WTC11 (cell line): ENCODE results near the gene ARHGAP6. TPM values are rescaled to one million over a fixed set of nuclear protein-coding genes. Genes with fewer than 3 reads are reported as not detected.

ENCODE experiments used
- ATAC-seq: fragments of 200-7000 bp; cut with Tn5 transposase; 2 replicates; pipeline ENCODE4 v1.10.0; 2021; ENCODE audit warnings: mild to moderate bottlenecking, moderate library complexity
- CTCF ChIA-PET: fragments of 300-600 bp; sonication (Branson Sonifier 250); formaldehyde crosslinking; loops from one replicate; lab custom pipeline; 2021; ENCODE audit warnings: antibody characterized with exemption; lab: Charles Lee
- POLR2A ChIA-PET: fragments of 350-600 bp; sonication (Branson Sonifier 250); formaldehyde crosslinking; loops from one replicate; lab custom pipeline; 2021; ENCODE audit warnings: antibody characterized with exemption; lab: Charles Lee
- DNase-seq: peaks from one replicate; pipeline ENCODE4 v3.0.0; 2021; ENCODE audit warnings: low spot score
- H3K27ac Mint-ChIP-seq: 2 replicates; pipeline ENCODE4 v1.8.0; 2021; ENCODE audit warnings: mixed read lengths
- H3K27me3 Mint-ChIP-seq: 2 replicates; pipeline ENCODE4 v1.8.0; 2021; ENCODE audit warnings: low read depth, mild to moderate bottlenecking, moderate library complexity, mixed read lengths
- H3K36me3 Mint-ChIP-seq: 2 replicates; pipeline ENCODE4 v1.8.0; 2021; ENCODE audit warnings: mixed read lengths
- H3K4me1 Mint-ChIP-seq: 2 replicates; pipeline ENCODE4 v1.8.0; 2022; ENCODE audit warnings: mixed read lengths
- H3K4me3 Mint-ChIP-seq: 2 replicates; pipeline ENCODE4 v1.8.0; 2021; ENCODE audit warnings: mild to moderate bottlenecking, moderate library complexity, mixed read lengths
- H3K9me3 Mint-ChIP-seq: 2 replicates; pipeline ENCODE4 v1.8.0; 2021; ENCODE audit warnings: mixed read lengths
- AR ChIP-seq: fragments of 250-450 bp; sonication (Bioruptor Pico); IDR thresholded peaks from 2 replicates; pipeline ENCODE4 v1.9.0; 2021; ENCODE audit warnings: mild to moderate bottlenecking
- CDX4 ChIP-seq: fragments of 250-450 bp; sonication (Bioruptor Pico); IDR thresholded peaks from 2 replicates; pipeline ENCODE4 v1.9.0; 2021; ENCODE audit warnings: moderate library complexity, mild to moderate bottlenecking, inconsistent platforms, borderline replicate concordance
- CTCF ChIP-seq: fragments of 200-600 bp; IDR thresholded peaks from 2 replicates; pipeline ENCODE4 v1.8.0; 2022; ENCODE audit warnings: antibody characterized with exemption
- EMX1 ChIP-seq: fragments of 250-450 bp; sonication (Bioruptor Pico); IDR thresholded peaks from 2 replicates; pipeline ENCODE4 v1.8.0; 2021; ENCODE audit warnings: mild to moderate bottlenecking
- GABPB1 ChIP-seq: sonication (generic); formaldehyde crosslinking; IDR thresholded peaks from 2 replicates; pipeline ENCODE4 v1.8.1; 2023; ENCODE audit warnings: mild to moderate bottlenecking, missing genetic modification reagents
- JAZF1 ChIP-seq: fragments of 250-450 bp; sonication (Bioruptor Pico); IDR thresholded peaks from 2 replicates; pipeline ENCODE4 v1.9.0; 2021; ENCODE audit warnings: moderate library complexity, mild to moderate bottlenecking, inconsistent platforms
- NFATC4 ChIP-seq: fragments of 250-450 bp; sonication (Bioruptor Pico); IDR thresholded peaks from 2 replicates; pipeline ENCODE4 v1.9.0; 2021; ENCODE audit warnings: mild to moderate bottlenecking
- NR1H2 ChIP-seq: sonication (generic); formaldehyde crosslinking; IDR thresholded peaks from 2 replicates; pipeline ENCODE4 v1.9.0; 2021; ENCODE audit warnings: mild to moderate bottlenecking, moderate library complexity, missing genetic modification reagents
- SP1 ChIP-seq: sonication (generic); formaldehyde crosslinking; conservative IDR thresholded peaks from 2 replicates; pipeline ENCODE4 v1.8.1; 2022; ENCODE audit warnings: missing genetic modification reagents
- TP53 ChIP-seq: sonication (generic); formaldehyde crosslinking; IDR thresholded peaks from 2 replicates; pipeline ENCODE4 v1.8.1; 2023; ENCODE audit warnings: mild to moderate bottlenecking, missing genetic modification reagents
- USF1 ChIP-seq: sonication (generic); formaldehyde crosslinking; IDR thresholded peaks from 2 replicates; pipeline ENCODE4 v1.8.0; 2022; ENCODE audit warnings: mild to moderate bottlenecking, missing genetic modification reagents
- ZNF219 ChIP-seq: sonication (generic); formaldehyde crosslinking; IDR thresholded peaks from 2 replicates; pipeline ENCODE4 v1.8.0; 2023; ENCODE audit warnings: missing genetic modification reagents, mild to moderate bottlenecking, borderline replicate concordance
- ZNF512 ChIP-seq: sonication (generic); formaldehyde crosslinking; IDR thresholded peaks from 2 replicates; pipeline ENCODE4 v1.8.1; 2022; ENCODE audit warnings: missing genetic modification reagents, borderline replicate concordance
- total RNA-seq: library from RNA; stranded (reverse); gene quantifications from 3 replicates; pipeline ENCODE4 v1.2.3, GENCODE V29; 2021
- TF ChIP-seq, protein P1 (sequence below): sonication (generic); formaldehyde crosslinking; IDR thresholded peaks from 2 replicates; pipeline ENCODE4 v1.8.0; 2022; ENCODE audit warnings: mild to moderate bottlenecking, missing genetic modification reagents
- TF ChIP-seq, protein P2 (sequence below): sonication (generic); formaldehyde crosslinking; IDR thresholded peaks from 2 replicates; pipeline ENCODE4 v1.8.0; 2022; ENCODE audit warnings: missing genetic modification reagents
- TF ChIP-seq, protein P3 (sequence below): sonication (generic); formaldehyde crosslinking; conservative IDR thresholded peaks from 2 replicates; pipeline ENCODE4 v1.8.1; 2023; ENCODE audit warnings: mild to moderate bottlenecking, low read depth, missing genetic modification reagents, moderate library complexity
- TF ChIP-seq, protein P4 (sequence below): sonication (generic); formaldehyde crosslinking; IDR thresholded peaks from 2 replicates; pipeline ENCODE4 v1.8.0; 2023; ENCODE audit warnings: mild to moderate bottlenecking, missing genetic modification reagents

The ARHGAP6 gene
- total RNA-seq, 1 experiment from 2014 or later, result 1.0 TPM

DNA sequence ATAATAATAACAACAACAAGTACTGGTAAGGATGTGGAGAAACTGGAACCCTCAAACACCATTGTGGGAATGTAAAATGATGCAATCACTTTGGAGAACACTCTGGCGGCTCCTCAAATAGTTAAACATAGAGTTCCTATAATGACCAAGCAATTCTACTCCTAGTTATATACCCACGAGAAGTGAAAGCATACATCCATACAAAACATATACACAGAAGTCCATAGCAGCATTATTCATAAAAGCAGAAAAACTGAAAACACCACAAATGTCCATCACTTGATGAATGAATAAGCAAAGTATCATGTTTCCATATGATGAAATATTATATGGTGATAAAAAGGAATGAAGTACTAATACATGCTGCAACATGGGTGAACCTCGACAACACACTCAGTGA is 255.8 kb downstream of the ARHGAP6 start:
- H3K9me3 Mint-ChIP-seq, result no peaks in the 10 kb centered on the region
- no peaks in the 10 kb centered on the region for H3K4me1 Mint-ChIP-seq
- H3K4me3 Mint-ChIP-seq, result no peak overlapping the region
- DNase-seq (no peak), ATAC-seq (no peak)
- POLR2A ChIA-PET, result no interaction called here
- TF ChIP-seq NR1H2 (no peak), EMX1 (CRISPR knock-in tag) (no peak), CTCF (no peak)
- H3K36me3 Mint-ChIP-seq, result no peaks in the 10 kb centered on the region
- no peaks in the 10 kb centered on the region for H3K27me3 Mint-ChIP-seq
- CTCF ChIA-PET, result no interaction called here
- no peak overlapping the region for H3K27ac Mint-ChIP-seq

DNA sequence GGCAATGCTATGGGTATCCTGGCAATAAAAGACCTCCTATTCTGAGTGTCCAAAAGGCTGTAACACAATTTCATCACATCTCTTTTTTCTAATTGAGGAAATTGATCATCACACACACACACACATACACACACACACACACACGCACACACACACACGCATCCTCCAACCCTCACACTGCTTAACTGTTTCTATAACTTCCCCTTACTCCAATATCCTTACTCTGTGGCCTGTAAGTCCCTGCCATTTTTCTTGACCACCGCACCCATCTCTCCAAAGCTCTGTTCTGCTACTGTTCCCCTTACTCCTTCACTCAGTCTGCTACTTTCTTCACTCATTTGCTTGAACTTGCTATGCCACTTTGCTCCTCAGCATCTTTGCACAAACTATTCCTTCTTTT is 256.9 kb downstream of the ARHGAP6 start:
- no peaks in the 10 kb centered on the region for H3K4me1 Mint-ChIP-seq
- H3K27ac Mint-ChIP-seq, result no peak overlapping the region
- ChIA-PET CTCF (no interaction called here), POLR2A (no interaction called here)
- no peaks in the 10 kb centered on the region for H3K36me3 Mint-ChIP-seq
- H3K9me3 Mint-ChIP-seq, result no peaks in the 10 kb centered on the region
- H3K27me3 Mint-ChIP-seq, result no peaks in the 10 kb centered on the region
- H3K4me3 Mint-ChIP-seq, result no peak overlapping the region
- DNase-seq (no peak), ATAC-seq (no peak)
- TF ChIP-seq USF1 (CRISPR knock-in tag) (no peak), ZNF219 (no peak), SP1 (CRISPR knock-in tag) (no peak), NFATC4 (CRISPR knock-in tag) (no peak), JAZF1 (CRISPR knock-in tag) (no peak), GABPB1 (CRISPR knock-in tag) (no peak), TP53 (CRISPR knock-in tag) (no peak), CDX4 (CRISPR knock-in tag) (no peak), AR (CRISPR knock-in tag) (no peak), ZNF512 (CRISPR knock-in tag) (no peak)
- TF ChIP-seq, protein P1, sequence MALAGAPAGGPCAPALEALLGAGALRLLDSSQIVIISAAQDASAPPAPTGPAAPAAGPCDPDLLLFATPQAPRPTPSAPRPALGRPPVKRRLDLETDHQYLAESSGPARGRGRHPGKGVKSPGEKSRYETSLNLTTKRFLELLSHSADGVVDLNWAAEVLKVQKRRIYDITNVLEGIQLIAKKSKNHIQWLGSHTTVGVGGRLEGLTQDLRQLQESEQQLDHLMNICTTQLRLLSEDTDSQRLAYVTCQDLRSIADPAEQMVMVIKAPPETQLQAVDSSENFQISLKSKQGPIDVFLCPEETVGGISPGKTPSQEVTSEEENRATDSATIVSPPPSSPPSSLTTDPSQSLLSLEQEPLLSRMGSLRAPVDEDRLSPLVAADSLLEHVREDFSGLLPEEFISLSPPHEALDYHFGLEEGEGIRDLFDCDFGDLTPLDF, result no peak
- TF ChIP-seq, protein P2, sequence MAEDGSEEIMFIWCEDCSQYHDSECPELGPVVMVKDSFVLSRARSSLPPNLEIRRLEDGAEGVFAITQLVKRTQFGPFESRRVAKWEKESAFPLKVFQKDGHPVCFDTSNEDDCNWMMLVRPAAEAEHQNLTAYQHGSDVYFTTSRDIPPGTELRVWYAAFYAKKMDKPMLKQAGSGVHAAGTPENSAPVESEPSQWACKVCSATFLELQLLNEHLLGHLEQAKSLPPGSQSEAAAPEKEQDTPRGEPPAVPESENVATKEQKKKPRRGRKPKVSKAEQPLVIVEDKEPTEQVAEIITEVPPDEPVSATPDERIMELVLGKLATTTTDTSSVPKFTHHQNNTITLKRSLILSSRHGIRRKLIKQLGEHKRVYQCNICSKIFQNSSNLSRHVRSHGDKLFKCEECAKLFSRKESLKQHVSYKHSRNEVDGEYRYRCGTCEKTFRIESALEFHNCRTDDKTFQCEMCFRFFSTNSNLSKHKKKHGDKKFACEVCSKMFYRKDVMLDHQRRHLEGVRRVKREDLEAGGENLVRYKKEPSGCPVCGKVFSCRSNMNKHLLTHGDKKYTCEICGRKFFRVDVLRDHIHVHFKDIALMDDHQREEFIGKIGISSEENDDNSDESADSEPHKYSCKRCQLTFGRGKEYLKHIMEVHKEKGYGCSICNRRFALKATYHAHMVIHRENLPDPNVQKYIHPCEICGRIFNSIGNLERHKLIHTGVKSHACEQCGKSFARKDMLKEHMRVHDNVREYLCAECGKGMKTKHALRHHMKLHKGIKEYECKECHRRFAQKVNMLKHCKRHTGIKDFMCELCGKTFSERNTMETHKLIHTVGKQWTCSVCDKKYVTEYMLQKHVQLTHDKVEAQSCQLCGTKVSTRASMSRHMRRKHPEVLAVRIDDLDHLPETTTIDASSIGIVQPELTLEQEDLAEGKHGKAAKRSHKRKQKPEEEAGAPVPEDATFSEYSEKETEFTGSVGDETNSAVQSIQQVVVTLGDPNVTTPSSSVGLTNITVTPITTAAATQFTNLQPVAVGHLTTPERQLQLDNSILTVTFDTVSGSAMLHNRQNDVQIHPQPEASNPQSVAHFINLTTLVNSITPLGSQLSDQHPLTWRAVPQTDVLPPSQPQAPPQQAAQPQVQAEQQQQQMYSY (CRISPR knock-in tag), result no peak
- TF ChIP-seq, protein P3, sequence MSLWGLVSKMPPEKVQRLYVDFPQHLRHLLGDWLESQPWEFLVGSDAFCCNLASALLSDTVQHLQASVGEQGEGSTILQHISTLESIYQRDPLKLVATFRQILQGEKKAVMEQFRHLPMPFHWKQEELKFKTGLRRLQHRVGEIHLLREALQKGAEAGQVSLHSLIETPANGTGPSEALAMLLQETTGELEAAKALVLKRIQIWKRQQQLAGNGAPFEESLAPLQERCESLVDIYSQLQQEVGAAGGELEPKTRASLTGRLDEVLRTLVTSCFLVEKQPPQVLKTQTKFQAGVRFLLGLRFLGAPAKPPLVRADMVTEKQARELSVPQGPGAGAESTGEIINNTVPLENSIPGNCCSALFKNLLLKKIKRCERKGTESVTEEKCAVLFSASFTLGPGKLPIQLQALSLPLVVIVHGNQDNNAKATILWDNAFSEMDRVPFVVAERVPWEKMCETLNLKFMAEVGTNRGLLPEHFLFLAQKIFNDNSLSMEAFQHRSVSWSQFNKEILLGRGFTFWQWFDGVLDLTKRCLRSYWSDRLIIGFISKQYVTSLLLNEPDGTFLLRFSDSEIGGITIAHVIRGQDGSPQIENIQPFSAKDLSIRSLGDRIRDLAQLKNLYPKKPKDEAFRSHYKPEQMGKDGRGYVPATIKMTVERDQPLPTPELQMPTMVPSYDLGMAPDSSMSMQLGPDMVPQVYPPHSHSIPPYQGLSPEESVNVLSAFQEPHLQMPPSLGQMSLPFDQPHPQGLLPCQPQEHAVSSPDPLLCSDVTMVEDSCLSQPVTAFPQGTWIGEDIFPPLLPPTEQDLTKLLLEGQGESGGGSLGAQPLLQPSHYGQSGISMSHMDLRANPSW, result no peak
- TF ChIP-seq, protein P4, sequence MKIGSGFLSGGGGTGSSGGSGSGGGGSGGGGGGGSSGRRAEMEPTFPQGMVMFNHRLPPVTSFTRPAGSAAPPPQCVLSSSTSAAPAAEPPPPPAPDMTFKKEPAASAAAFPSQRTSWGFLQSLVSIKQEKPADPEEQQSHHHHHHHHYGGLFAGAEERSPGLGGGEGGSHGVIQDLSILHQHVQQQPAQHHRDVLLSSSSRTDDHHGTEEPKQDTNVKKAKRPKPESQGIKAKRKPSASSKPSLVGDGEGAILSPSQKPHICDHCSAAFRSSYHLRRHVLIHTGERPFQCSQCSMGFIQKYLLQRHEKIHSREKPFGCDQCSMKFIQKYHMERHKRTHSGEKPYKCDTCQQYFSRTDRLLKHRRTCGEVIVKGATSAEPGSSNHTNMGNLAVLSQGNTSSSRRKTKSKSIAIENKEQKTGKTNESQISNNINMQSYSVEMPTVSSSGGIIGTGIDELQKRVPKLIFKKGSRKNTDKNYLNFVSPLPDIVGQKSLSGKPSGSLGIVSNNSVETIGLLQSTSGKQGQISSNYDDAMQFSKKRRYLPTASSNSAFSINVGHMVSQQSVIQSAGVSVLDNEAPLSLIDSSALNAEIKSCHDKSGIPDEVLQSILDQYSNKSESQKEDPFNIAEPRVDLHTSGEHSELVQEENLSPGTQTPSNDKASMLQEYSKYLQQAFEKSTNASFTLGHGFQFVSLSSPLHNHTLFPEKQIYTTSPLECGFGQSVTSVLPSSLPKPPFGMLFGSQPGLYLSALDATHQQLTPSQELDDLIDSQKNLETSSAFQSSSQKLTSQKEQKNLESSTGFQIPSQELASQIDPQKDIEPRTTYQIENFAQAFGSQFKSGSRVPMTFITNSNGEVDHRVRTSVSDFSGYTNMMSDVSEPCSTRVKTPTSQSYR (CRISPR knock-in tag), result no peak
